22Rv1 (cell line): ENCODE results near the gene SPIRE1.

Experiments
- CTCF ChIP-seq: fragments of 450-650 bp; IDR thresholded peaks from 2 replicates; pipeline ENCODE4 v1.5.1; 2017; ENCODE audit warnings: mild to moderate bottlenecking
- ZFX ChIP-seq: fragments of 450-650 bp; IDR thresholded peaks from 2 replicates; pipeline ENCODE4 v1.6.1; 2017; ENCODE audit warnings: antibody characterized with exemption, borderline replicate concordance

GRCh38 chr18:12516049-12516630, 141.8 kb downstream of the SPIRE1 start:
- TF ChIP-seq CTCF = no peak
- TF ChIP-seq ZFX = no peak
